Astrocyte (in vitro differentiated cells and primary cell): Measurements from ENCODE around the gene CDKN1C. TPM values are rescaled to one million over a fixed set of nuclear protein-coding genes. Genes with fewer than 3 reads are reported as not detected.

Experiments used
- DNase-seq: peaks from one replicate; pipeline ENCODE4 v3.0.0-alpha.2; 2010; ENCODE audit warnings: low read depth
- FAIRE-seq: peaks from 2 replicates; lab custom pipeline; 2011; peaks lifted over from hg19 to GRCh38; lab: Jason Lieb, UNC
- H2AFZ ChIP-seq: 2 replicates; pipeline ENCODE4 v1.6.0; 2012; ENCODE audit warnings: low read depth, low read length, inconsistent platforms
- H3K27ac ChIP-seq: 2 replicates; pipeline ENCODE4 v1.5.1; 2011; ENCODE audit warnings: low read depth, low read length, inconsistent platforms
- H3K27me3 ChIP-seq: 2 replicates; pipeline ENCODE4 v1.6.0; 2011; ENCODE audit warnings: low read length, inconsistent platforms; ENCODE audit not compliant: insufficient read depth
- H3K36me3 ChIP-seq: 2 replicates; pipeline ENCODE4 v1.5.1; 2011; ENCODE audit warnings: low read length, inconsistent platforms; ENCODE audit not compliant: insufficient read depth
- H3K4me1 ChIP-seq: 2 replicates; pipeline ENCODE4 v1.5.1; 2011; ENCODE audit warnings: low read length, inconsistent platforms; ENCODE audit not compliant: insufficient read depth
- H3K4me2 ChIP-seq: 2 replicates; pipeline ENCODE4 v1.6.0; 2012; ENCODE audit warnings: low read length, inconsistent platforms
- H3K4me3 ChIP-seq: 2 replicates; pipeline ENCODE4 v1.5.1; 2011; ENCODE audit warnings: low read depth, mild to moderate bottlenecking, low read length, inconsistent platforms; ENCODE audit not compliant: insufficient read depth
- H3K79me2 ChIP-seq: 2 replicates; pipeline ENCODE4 v1.6.0; 2012; ENCODE audit warnings: mild to moderate bottlenecking, low read length, inconsistent platforms; ENCODE audit not compliant: insufficient read depth
- H3K9ac ChIP-seq: 2 replicates; pipeline ENCODE4 v1.6.0; 2012; ENCODE audit warnings: mild to moderate bottlenecking, low read length, inconsistent platforms
- H3K9me3 ChIP-seq: 2 replicates; pipeline ENCODE4 v1.5.1; 2012; ENCODE audit warnings: low read depth, mild to moderate bottlenecking, low read length, inconsistent platforms; ENCODE audit not compliant: insufficient read depth
- H4K20me1 ChIP-seq: 2 replicates; pipeline ENCODE4 v1.6.0; 2012; ENCODE audit warnings: low read length, inconsistent platforms; ENCODE audit not compliant: insufficient read depth
- H3K27ac Mint-ChIP-seq: one replicate; pipeline ENCODE4 v1.8.0; 2021; ENCODE audit warnings: mild to moderate bottlenecking, mixed read lengths; ENCODE audit not compliant: unreplicated experiment
- H3K27me3 Mint-ChIP-seq: one replicate; pipeline ENCODE4 v1.8.0; 2021; ENCODE audit warnings: low read depth, mixed read lengths; ENCODE audit not compliant: unreplicated experiment
- H3K36me3 Mint-ChIP-seq: one replicate; pipeline ENCODE4 v1.8.0; 2021; ENCODE audit warnings: low read depth, mixed read lengths; ENCODE audit not compliant: unreplicated experiment
- H3K4me1 Mint-ChIP-seq: one replicate; pipeline ENCODE4 v1.8.0; 2021; ENCODE audit warnings: low read depth, mixed read lengths; ENCODE audit not compliant: unreplicated experiment
- H3K4me3 Mint-ChIP-seq: one replicate; pipeline ENCODE4 v1.8.0; 2021; ENCODE audit warnings: mild to moderate bottlenecking, moderate library complexity, mixed read lengths; ENCODE audit not compliant: unreplicated experiment
- H3K9me3 Mint-ChIP-seq: one replicate; pipeline ENCODE4 v1.8.0; 2021; ENCODE audit warnings: mild to moderate bottlenecking, mixed read lengths; ENCODE audit not compliant: unreplicated experiment
- CTCF ChIP-seq: IDR thresholded peaks from 2 replicates; pipeline ENCODE4 v1.5.1; 2011; ENCODE audit warnings: low read depth, mild to moderate bottlenecking, inconsistent platforms, low read length, moderate library complexity; ENCODE audit not compliant: insufficient read depth
- EZH2 ChIP-seq: IDR thresholded peaks from 2 replicates; pipeline ENCODE4 v1.6.1; 2012; ENCODE audit warnings: mild to moderate bottlenecking, low read length, inconsistent platforms; ENCODE audit not compliant: insufficient read depth
- total RNA-seq: library from RNA; stranded (reverse); gene quantifications from 2 replicates; pipeline ENCODE4 v1.2.1, GENCODE V29; 2021

CDKN1C gene
- total RNA-seq, 1 donor from 2014 or later: 7.5 TPM

- Histone ChIP-seq H3K36me3 (no peaks in the 10 kb centered on the region), H3K9ac (no peak overlapping the region), H3K79me2 (no peaks in the 10 kb centered on the region), H3K27ac (no peak overlapping the region), H3K27me3 (peaks cover 13% of the 10 kb centered on the region), H3K4me1 (peaks cover 2% of the 10 kb centered on the region), H3K4me2 (no peak overlapping the region), H4K20me1 (no peaks in the 10 kb centered on the region), H2AFZ (no peak overlapping the region), H3K4me3 (no peak overlapping the region), H3K9me3 (no peaks in the 10 kb centered on the region)
- no peaks in the 10 kb centered on the region for H3K9me3 Mint-ChIP-seq
- DNase-seq (no peak), FAIRE-seq (no peak)
- no peaks in the 10 kb centered on the region for H3K36me3 Mint-ChIP-seq
- peaks cover 2% of the 10 kb centered on the region for H3K4me1 Mint-ChIP-seq
- H3K27ac Mint-ChIP-seq: no peak overlapping the region
- no peak overlapping the region for H3K4me3 Mint-ChIP-seq
- H3K27me3 Mint-ChIP-seq: peaks cover 38% of the 10 kb centered on the region
- TF ChIP-seq CTCF: no peak
- TF ChIP-seq EZH2: peak; percentile 47
Measured at GRCh38 chr11:2849994-2850770, 35.4 kb downstream of the CDKN1C start.

DNA sequence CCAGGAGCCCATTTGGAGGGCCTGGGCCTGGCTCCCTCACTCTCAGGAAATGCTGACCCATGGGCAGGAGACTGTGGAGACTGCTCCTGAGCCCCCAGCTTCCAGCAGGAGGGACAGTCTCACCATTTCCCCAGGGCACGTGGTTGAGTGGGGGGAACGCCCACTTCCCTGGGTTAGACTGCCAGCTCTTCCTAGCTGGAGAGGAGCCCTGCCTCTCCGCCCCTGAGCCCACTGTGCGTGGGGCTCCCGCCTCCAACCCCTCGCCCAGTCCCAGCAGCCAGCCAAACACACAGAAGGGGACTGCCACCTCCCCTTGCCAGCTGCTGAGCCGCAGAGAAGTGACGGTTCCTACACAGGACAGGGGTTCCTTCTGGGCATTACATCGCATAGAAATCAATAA is 37.1 kb downstream of the CDKN1C start:
- Histone ChIP-seq H3K4me1 (peaks cover 2% of the 10 kb centered on the region), H3K9ac (no peak overlapping the region), H4K20me1 (no peaks in the 10 kb centered on the region), H3K4me3 (no peak overlapping the region), H3K36me3 (no peaks in the 10 kb centered on the region), H3K27me3 (peaks cover 10% of the 10 kb centered on the region), H3K9me3 (no peaks in the 10 kb centered on the region), H2AFZ (no peak overlapping the region), H3K79me2 (no peaks in the 10 kb centered on the region), H3K4me2 (no peak overlapping the region), H3K27ac (no peak overlapping the region)
- no peak for TF ChIP-seq EZH2
- TF ChIP-seq CTCF: no peak
- Mint-ChIP-seq H3K36me3 (no peaks in the 10 kb centered on the region), H3K4me1 (peaks cover 2% of the 10 kb centered on the region), H3K4me3 (no peak overlapping the region), H3K27ac (no peak overlapping the region), H3K27me3 (peaks cover 25% of the 10 kb centered on the region), H3K9me3 (no peaks in the 10 kb centered on the region)
- DNase-seq (no peak), FAIRE-seq (no peak)

- DNase-seq: no peak
- Histone ChIP-seq H3K27me3 (peaks cover 10% of the 10 kb centered on the region), H3K79me2 (no peaks in the 10 kb centered on the region), H4K20me1 (no peaks in the 10 kb centered on the region), H2AFZ (no peak overlapping the region), H3K36me3 (no peaks in the 10 kb centered on the region), H3K9me3 (no peaks in the 10 kb centered on the region), H3K4me1 (peaks cover 2% of the 10 kb centered on the region), H3K9ac (no peak overlapping the region), H3K4me2 (no peak overlapping the region), H3K4me3 (no peak overlapping the region), H3K27ac (no peak overlapping the region)
- Mint-ChIP-seq H3K36me3 (no peaks in the 10 kb centered on the region), H3K27ac (no peak overlapping the region), H3K9me3 (no peaks in the 10 kb centered on the region), H3K4me3 (no peak overlapping the region), H3K4me1 (peaks cover 2% of the 10 kb centered on the region), H3K27me3 (peaks cover 28% of the 10 kb centered on the region)
- TF ChIP-seq CTCF (no peak), EZH2 (no peak)
- no peak for FAIRE-seq
Measured at GRCh38 chr11:2847561-2847960, 38.0 kb downstream of the CDKN1C start.
